LNCaP clone FGC (cell line): ENCODE results near the gene PDLIM7.

Source experiments
- DNase-seq: peaks from one replicate; pipeline ENCODE4 v3.0.0-alpha.2; 2011; ENCODE audit warnings: low read depth
- H3K4me3 ChIP-seq: 2 replicates; pipeline ENCODE4 v1.5.1; 2011; ENCODE audit warnings: mild to moderate bottlenecking, low read depth, low read length, control low read depth
- CTCF ChIP-seq: IDR thresholded peaks from 2 replicates; pipeline ENCODE4 v1.5.1; 2012; ENCODE audit warnings: mild to moderate bottlenecking; ENCODE audit not compliant: control insufficient read depth, insufficient read depth; ENCODE audit errors: extremely low read depth

Gene PDLIM7

GRCh38 chr5:177483042-177483441 is 14.4 kb downstream of the PDLIM7 start:
- DNase-seq = no peak
- no peak overlapping the region for H3K4me3 ChIP-seq
- TF ChIP-seq CTCF = no peak

GRCh38 chr5:177482359-177482795 is 15.0 kb downstream of the PDLIM7 start:
- no peak for TF ChIP-seq CTCF
- DNase-seq = no peak
- no peak overlapping the region for H3K4me3 ChIP-seq

- no peak for TF ChIP-seq CTCF
- DNase-seq = no peak
- H3K4me3 ChIP-seq = no peak overlapping the region
Observed at GRCh38 chr5:177479774-177480173, 17.6 kb downstream of the PDLIM7 start.

- DNase-seq = peak; percentile 71
- no peak overlapping the region for H3K4me3 ChIP-seq
- no peak for TF ChIP-seq CTCF
Observed at GRCh38 chr5:177478711-177479646, 18.4 kb downstream of the PDLIM7 start.

- TF ChIP-seq CTCF = no peak
- H3K4me3 ChIP-seq = no peak overlapping the region
Observed at GRCh38 chr5:177477701-177478477, 19.5 kb downstream of the PDLIM7 start.

GRCh38 chr5:177476531-177477233 is 20.7 kb downstream of the PDLIM7 start:
- DNase-seq = no peak
- H3K4me3 ChIP-seq = no peak overlapping the region
- no peak for TF ChIP-seq CTCF

More at GRCh38 chr5:177477701-177478477, 19.5 kb downstream of the PDLIM7 start:
- no peak for DNase-seq
